Measurements from ENCODE around the gene PSORS1C2. TPM values are rescaled to one million over a fixed set of nuclear protein-coding genes. Genes with fewer than 3 reads are reported as not detected.

The PSORS1C2 gene
- total and polyA plus RNA-seq, 4 donors = not detected

DNA sequence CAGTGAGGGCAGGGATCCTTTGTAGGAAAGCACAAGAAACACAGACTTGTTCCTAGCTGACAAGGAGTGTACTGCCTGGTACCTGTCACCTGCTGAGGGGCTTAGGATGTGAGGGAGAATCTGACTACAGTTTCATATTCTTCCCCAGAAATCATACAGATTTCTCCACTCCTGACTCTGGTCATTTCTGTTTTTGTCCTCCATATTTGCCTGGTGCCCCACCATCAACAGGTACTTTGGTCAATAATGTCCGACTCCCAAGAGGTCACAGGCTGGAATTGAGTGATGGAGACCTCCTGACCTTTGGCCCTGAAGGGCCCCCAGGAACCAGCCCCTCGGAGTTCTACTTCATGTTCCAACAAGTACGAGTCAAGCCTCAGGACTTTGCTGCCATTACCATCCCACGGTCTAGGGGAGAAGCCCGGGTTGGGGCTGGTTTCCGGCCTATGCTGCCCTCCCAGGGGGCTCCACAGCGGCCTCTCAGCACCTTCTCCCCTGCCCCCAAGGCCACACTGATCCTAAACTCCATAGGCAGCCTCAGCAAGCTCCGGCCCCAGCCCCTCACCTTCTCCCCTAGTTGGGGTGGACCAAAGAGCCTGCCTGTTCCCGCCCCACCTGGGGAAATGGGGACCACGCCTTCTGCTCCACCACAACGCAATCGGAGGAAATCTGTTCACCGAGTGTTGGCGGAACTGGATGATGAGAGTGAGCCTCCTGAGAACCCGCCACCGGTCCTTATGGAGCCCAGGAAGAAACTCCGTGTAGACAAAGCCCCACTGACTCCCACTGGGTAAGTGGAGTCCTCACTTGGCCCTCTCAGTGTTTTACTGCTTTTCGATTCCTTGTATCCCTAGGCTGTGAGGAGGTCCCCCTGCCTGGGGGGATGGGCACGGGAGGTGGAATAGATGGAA, 22.6 kb upstream of the PSORS1C2 start:
- DNase-seq (ENCODE audit: low spot score) = no peak
- Histone ChIP-seq H3K4me1 (ENCODE audit: control insufficient read depth in 4 of 4, insufficient read depth in 4 of 4, low read length in 3 of 4) (peaks cover 3 to 14% (median 11%) of the 10 kb centered on the region in 4 donors), H3K9ac (ENCODE audit: low read depth in 1 of 2, low read length in 2 of 2) (no peak overlapping the region), H3K27ac (ENCODE audit: low read depth in 1 of 2, low read length in 2 of 2) (no peak overlapping the region), H3K27me3 (ENCODE audit: control insufficient read depth in 4 of 4, insufficient read depth in 4 of 4, low read length in 3 of 4) (no peaks in the 10 kb centered on the region), H3K36me3 (ENCODE audit: control insufficient read depth in 4 of 4, insufficient read depth in 3 of 4, low read depth in 1 of 4, low read length in 3 of 4) (no peaks in the 10 kb centered on the region), H3K4me3 (ENCODE audit: low read depth in 1 of 3, low read length in 3 of 3) (no peak overlapping the region), H3K9me3 (ENCODE audit: control insufficient read depth in 4 of 4, low read length in 3 of 4) (no peaks in the 10 kb centered on the region)
- TF ChIP-seq RXRA (IDR thresholded peaks at IDR 0.05) = no peak
- no peak for TF ChIP-seq EGR1 (IDR thresholded peaks at IDR 0.05; ENCODE audit: low read depth in 2 of 2)
- no peak for TF ChIP-seq TAF1 (conservative IDR thresholded peaks at IDR 0.05)
- 94% methylated on average over 19 of the region's 19 CpGs for WGBS

DNA sequence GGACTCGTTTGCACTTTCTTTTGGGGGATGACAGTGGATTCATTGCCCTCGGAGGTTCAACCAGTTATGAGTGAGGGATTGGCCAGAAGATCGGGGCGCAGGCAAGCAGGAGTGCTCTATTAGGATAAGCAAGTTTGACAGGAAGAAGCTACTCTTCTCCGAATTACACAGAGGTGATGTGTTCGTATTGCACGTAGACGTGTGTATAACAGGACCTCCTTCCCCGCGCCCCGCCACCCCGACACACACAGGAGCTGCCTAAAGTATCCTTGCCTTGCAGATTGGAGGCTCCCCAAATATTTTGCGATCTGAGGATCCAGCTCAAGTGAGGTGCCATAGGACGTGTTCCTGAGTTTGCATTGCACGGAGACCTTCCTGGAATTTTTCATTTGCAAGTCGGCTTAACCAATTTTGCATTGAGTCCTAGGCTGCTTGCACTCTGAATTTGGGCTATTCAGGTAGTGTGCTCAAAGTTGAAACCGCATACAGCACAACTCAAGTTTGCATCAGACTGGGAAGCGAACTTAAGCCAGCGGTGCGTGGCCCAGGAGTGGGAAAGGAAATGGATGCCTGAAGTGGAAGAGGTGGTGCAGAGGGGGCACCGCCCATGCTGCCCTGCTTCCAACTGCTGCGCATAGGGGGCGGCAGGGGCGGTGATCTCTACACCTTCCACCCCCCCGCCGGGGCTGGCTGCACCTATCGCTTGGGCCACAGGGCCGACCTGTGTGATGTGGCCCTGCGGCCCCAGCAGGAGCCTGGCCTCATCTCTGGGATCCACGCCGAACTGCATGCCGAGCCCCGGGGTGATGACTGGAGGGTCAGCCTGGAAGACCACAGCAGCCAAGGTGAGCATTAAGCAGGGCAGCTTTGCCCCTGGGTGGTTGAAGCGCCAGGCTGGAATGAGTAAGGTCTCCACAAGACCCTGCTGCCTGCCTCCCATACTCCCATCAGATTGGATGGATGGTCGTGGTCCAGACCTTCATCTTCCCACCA, 20.3 kb upstream of the PSORS1C2 start:
- 28% methylated on average over 35 of the region's 35 CpGs for WGBS
- no peak for DNase-seq (ENCODE audit: low spot score)
- TF ChIP-seq, protein P1, sequence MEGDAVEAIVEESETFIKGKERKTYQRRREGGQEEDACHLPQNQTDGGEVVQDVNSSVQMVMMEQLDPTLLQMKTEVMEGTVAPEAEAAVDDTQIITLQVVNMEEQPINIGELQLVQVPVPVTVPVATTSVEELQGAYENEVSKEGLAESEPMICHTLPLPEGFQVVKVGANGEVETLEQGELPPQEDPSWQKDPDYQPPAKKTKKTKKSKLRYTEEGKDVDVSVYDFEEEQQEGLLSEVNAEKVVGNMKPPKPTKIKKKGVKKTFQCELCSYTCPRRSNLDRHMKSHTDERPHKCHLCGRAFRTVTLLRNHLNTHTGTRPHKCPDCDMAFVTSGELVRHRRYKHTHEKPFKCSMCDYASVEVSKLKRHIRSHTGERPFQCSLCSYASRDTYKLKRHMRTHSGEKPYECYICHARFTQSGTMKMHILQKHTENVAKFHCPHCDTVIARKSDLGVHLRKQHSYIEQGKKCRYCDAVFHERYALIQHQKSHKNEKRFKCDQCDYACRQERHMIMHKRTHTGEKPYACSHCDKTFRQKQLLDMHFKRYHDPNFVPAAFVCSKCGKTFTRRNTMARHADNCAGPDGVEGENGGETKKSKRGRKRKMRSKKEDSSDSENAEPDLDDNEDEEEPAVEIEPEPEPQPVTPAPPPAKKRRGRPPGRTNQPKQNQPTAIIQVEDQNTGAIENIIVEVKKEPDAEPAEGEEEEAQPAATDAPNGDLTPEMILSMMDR (IDR thresholded peaks at IDR 0.05; ENCODE audit: low read depth, low read length, missing input control) = no peak
- TF ChIP-seq FOXA2 (IDR thresholded peaks at IDR 0.05) (no peak), JUND (IDR thresholded peaks at IDR 0.05) (no peak), NR2F2 (IDR thresholded peaks at IDR 0.05) (no peak), HNF4A (conservative IDR thresholded peaks at IDR 0.05) (no peak), TAF1 (conservative IDR thresholded peaks at IDR 0.05) (no peak), GABPA (IDR thresholded peaks at IDR 0.05 in 1 of 2, conservative IDR thresholded peaks at IDR 0.05 in 1 of 2) (no peak), RAD21 (IDR thresholded peaks at IDR 0.05) (no peak), FOXA1 (IDR thresholded peaks at IDR 0.05) (no peak), RXRA (IDR thresholded peaks at IDR 0.05) (no peak), EGR1 (IDR thresholded peaks at IDR 0.05; ENCODE audit: low read depth in 2 of 2) (no peak), HNF4G (IDR thresholded peaks at IDR 0.05) (no peak), YY1 (IDR thresholded peaks at IDR 0.05) (no peak)
- TF ChIP-seq, protein P2, sequence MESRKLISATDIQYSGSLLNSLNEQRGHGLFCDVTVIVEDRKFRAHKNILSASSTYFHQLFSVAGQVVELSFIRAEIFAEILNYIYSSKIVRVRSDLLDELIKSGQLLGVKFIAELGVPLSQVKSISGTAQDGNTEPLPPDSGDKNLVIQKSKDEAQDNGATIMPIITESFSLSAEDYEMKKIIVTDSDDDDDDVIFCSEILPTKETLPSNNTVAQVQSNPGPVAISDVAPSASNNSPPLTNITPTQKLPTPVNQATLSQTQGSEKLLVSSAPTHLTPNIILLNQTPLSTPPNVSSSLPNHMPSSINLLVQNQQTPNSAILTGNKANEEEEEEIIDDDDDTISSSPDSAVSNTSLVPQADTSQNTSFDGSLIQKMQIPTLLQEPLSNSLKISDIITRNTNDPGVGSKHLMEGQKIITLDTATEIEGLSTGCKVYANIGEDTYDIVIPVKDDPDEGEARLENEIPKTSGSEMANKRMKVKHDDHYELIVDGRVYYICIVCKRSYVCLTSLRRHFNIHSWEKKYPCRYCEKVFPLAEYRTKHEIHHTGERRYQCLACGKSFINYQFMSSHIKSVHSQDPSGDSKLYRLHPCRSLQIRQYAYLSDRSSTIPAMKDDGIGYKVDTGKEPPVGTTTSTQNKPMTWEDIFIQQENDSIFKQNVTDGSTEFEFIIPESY (IDR thresholded peaks at IDR 0.05) = no peak
- TF ChIP-seq, protein P3, sequence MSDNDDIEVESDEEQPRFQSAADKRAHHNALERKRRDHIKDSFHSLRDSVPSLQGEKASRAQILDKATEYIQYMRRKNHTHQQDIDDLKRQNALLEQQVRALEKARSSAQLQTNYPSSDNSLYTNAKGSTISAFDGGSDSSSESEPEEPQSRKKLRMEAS (IDR thresholded peaks at IDR 0.05) = no peak
- TF ChIP-seq, protein P4, sequence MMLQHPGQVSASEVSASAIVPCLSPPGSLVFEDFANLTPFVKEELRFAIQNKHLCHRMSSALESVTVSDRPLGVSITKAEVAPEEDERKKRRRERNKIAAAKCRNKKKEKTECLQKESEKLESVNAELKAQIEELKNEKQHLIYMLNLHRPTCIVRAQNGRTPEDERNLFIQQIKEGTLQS (IDR thresholded peaks at IDR 0.05) = no peak
- TF ChIP-seq, protein P5, sequence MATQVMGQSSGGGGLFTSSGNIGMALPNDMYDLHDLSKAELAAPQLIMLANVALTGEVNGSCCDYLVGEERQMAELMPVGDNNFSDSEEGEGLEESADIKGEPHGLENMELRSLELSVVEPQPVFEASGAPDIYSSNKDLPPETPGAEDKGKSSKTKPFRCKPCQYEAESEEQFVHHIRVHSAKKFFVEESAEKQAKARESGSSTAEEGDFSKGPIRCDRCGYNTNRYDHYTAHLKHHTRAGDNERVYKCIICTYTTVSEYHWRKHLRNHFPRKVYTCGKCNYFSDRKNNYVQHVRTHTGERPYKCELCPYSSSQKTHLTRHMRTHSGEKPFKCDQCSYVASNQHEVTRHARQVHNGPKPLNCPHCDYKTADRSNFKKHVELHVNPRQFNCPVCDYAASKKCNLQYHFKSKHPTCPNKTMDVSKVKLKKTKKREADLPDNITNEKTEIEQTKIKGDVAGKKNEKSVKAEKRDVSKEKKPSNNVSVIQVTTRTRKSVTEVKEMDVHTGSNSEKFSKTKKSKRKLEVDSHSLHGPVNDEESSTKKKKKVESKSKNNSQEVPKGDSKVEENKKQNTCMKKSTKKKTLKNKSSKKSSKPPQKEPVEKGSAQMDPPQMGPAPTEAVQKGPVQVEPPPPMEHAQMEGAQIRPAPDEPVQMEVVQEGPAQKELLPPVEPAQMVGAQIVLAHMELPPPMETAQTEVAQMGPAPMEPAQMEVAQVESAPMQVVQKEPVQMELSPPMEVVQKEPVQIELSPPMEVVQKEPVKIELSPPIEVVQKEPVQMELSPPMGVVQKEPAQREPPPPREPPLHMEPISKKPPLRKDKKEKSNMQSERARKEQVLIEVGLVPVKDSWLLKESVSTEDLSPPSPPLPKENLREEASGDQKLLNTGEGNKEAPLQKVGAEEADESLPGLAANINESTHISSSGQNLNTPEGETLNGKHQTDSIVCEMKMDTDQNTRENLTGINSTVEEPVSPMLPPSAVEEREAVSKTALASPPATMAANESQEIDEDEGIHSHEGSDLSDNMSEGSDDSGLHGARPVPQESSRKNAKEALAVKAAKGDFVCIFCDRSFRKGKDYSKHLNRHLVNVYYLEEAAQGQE (IDR thresholded peaks at IDR 0.05) = no peak
- no peaks in the 10 kb centered on the region for H3K27me3 ChIP-seq (ENCODE audit: control insufficient read depth in 4 of 4, insufficient read depth in 4 of 4, low read length in 3 of 4)
- H3K27ac ChIP-seq (ENCODE audit: low read depth in 1 of 2, low read length in 2 of 2) = no peak overlapping the region
- peaks cover 3 to 14% (median 11%) of the 10 kb centered on the region in 4 donors for H3K4me1 ChIP-seq (ENCODE audit: control insufficient read depth in 4 of 4, insufficient read depth in 4 of 4, low read length in 3 of 4)
- peak overlapping the region; percentile 66 to 74 (median 70) for H3K4me3 ChIP-seq (ENCODE audit: low read depth in 1 of 3, low read length in 3 of 3)
- H3K36me3 ChIP-seq (ENCODE audit: control insufficient read depth in 4 of 4, insufficient read depth in 3 of 4, low read depth in 1 of 4, low read length in 3 of 4) = peaks cover 0 to 7% (median under 1%) of the 10 kb centered on the region in 4 donors
- no peaks in the 10 kb centered on the region for H3K9me3 ChIP-seq (ENCODE audit: control insufficient read depth in 4 of 4, low read length in 3 of 4)
- peak overlapping the region in 1 of 2 donors; percentile 42 for H3K9ac ChIP-seq (ENCODE audit: low read depth in 1 of 2, low read length in 2 of 2)

Data from liver (tissue), 9 donors.